Measurements from ENCODE around the gene PCID2.
"Not testable (repeated sequence)": the region's sequence is repeated elsewhere in the genome, so short reads cannot be mapped to it uniquely, and the experiment has no call there.

PCID2 gene

DNA sequence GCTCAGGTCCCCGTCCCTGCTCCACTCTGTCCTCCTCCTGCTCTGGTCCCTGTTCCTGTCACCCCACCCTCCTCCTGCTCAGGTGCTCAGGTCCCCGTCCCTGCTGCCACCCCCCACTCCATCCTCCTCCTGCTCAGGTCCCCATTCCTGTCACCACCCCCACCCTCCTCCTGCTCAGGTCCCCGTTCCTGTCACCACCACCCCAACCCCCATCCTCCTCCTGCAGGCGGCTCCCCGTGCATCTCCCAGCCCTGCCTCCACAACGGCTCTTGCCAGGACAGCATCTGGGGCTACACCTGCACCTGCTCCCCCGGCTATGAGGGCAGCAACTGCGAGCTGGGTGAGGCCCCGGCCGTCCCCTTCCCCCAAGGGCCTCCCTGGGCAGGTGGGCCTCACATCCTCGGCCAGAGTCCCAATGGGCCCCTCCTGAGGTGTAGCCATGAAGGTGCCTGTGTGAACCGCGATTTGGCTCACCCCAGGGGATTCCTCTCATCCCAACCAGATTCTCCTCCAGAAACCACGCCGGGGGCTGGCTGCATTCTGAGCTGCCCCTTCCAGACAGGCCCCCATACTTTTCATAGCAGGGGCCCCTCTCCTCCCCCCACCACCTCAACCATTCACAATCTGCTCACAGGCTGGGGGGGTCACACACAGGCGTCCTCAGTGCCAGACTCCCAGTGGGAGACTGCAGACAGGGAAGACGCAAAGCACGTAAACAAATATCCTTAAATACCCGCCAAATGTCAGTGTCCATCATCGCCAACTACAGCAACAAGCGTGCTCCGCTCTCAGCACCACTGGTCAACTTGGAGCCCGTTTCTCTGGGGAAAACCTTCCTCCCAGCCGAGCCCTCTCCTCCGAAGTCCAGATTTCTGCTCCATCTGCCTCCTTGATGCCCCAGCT lies 45.4 kb downstream of the PCID2 start:
- DNase-seq: no peak

GRCh38 chr13:113161975-113162374 lies 46.5 kb downstream of the PCID2 start:
- DNase-seq: not testable (repeated sequence)

GRCh38 chr13:113161433-113161832 lies 47.0 kb downstream of the PCID2 start:
- no peak for DNase-seq

- no peak for DNase-seq
Observed at GRCh38 chr13:113160983-113161382, 47.5 kb downstream of the PCID2 start.

- no peak for DNase-seq
Observed at GRCh38 chr13:113159701-113160100, 48.8 kb downstream of the PCID2 start.

DNA sequence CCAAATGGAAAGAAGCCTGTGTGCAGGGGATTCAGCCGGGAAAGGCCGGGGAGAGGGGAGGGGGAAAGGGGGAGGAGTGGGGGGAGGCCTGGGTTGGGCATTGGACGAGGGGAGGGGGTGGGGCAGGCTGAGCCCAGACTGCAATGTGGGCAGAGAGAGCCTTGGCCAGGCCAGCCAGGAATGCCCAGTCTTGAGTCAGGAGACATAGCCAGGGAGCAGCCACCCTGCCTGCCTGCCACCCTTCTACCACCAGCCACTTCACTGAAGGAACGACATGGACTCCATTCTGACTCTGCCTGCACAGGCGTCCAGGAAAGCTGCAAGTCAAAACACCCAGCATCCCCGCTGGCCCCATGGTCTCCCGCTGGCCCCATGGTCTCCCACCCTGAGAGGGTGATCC lies 49.5 kb downstream of the PCID2 start:
- DNase-seq: no peak

DNA sequence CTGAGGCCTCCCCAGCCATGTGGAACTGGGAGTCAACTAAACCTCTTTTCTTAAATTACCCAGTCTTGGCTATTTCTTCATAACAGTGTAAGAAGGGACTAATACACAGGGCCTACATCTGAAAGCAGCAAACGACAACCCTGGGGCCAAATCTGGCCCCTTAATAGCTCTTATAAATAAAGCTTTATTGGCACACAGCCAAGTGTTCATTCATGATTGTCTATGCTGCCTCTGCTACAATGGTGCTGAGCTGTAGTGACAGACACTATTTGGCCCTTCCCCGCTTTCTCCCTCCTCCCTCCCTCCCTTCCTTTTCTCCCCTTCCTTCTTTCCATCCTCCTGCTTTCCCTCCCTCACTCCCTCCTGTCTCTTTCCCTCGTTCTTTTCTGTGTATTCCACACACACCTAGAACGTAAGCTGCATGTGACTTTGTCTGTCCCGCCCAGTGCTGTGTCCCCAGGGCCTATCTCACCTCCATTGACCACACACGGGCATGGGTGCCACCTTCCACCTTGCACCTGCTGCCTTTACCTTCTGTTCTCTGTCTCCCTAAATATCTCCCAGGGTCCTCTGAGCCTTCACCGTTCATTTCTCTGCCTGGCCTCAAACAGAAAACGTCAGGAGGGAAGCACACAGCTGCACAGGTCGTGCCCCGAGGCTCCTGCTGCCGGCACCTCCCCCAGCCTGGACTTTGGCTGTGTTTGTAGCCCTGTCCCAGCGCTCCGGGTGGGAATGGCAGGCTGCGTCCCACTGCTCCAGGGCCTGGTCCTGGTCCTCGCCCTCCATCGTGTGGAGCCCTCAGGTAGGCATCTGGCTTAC lies 50.3 kb downstream of the PCID2 start, which contains the start of gene PROZ:
PROZ (plus strand) TSS at position 720 of the 819 bp plus-strand sequence; CDS start at position 733, 13 bp downstream.
- no peak for DNase-seq

GRCh38 chr13:113157206-113157928 lies 51.1 kb downstream of the PCID2 start:
- no peak for DNase-seq

DNA sequence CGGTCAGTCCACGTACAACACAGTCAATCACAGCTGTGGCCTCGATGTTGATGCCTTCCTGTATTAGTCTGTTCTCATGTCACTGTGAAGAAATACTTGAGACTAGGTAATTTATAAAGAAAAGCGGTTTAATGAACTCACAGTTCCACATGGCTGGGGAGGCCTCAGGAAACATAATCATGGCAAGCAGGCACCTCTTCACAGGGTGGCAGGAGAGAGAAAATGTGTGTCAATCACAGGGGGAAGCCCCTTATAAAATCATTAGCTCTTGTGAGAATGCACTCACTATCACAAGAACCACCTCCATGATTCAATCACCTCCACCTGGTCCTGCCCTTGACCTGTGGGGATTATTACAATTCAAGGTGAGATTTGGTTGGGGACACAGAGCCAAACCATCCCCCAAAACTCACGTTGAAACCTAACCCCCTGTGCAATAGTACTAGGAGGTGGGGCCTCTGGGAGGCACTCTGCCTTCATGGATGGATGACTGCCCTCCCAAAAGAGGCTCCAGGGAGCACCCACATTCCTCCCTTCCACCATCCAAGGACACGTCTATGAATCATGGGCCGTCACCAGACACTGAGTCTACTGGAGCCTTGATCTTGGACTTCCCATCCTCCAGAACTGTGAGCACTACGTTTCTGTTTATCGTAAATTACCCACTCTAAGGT lies 52.4 kb downstream of the PCID2 start:
- no peak for DNase-seq

GRCh38 chr13:113155201-113155600 lies 53.3 kb downstream of the PCID2 start:
- DNase-seq: no peak

DNA sequence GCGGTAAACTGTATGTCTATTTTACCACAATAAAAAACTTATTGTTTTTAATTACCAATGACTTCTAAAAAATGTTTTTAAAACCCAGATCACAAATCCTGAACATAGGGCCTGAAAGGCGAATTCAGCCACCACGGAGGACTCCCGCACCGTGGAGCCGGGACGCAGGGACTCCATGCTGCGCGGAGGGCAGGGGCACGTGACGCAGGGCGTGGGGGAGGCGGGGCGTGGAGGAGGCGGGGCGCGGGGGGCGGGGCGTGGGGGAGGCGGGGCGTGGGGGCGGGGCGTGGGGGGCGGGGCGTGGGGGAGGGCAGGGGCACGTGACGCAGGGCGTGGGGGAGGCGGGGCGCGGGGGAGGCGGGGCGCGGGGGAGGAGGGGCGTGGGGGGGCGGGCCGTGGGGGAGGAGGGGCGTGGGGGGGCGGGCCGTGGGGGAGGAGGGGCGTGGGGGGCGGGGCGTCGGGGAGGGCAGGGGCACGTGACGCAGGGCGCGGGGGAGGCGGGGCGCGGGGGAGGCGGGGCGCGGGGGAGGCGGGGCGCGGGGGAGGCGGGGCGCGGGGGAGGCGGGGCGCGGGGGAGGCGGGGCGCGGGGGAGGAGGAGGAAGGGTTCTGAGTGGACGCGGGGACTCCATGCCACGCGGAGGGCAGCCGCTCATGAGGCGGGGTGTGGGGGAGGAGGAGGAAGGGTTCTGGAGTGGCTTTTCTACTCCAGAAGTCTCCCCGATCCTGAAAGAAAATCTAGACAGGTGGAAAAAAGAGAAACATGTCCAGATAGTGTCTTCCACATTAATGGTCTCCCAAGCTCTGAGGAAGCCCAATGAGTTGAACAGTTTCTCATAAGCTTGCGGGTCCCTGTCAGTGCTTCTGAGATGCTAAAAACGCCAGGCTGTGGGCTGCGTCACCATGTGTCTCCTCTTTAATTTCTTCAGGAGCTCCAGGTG lies 54.4 kb downstream of the PCID2 start:
- DNase-seq: peak; percentile 47 to 49

DNA sequence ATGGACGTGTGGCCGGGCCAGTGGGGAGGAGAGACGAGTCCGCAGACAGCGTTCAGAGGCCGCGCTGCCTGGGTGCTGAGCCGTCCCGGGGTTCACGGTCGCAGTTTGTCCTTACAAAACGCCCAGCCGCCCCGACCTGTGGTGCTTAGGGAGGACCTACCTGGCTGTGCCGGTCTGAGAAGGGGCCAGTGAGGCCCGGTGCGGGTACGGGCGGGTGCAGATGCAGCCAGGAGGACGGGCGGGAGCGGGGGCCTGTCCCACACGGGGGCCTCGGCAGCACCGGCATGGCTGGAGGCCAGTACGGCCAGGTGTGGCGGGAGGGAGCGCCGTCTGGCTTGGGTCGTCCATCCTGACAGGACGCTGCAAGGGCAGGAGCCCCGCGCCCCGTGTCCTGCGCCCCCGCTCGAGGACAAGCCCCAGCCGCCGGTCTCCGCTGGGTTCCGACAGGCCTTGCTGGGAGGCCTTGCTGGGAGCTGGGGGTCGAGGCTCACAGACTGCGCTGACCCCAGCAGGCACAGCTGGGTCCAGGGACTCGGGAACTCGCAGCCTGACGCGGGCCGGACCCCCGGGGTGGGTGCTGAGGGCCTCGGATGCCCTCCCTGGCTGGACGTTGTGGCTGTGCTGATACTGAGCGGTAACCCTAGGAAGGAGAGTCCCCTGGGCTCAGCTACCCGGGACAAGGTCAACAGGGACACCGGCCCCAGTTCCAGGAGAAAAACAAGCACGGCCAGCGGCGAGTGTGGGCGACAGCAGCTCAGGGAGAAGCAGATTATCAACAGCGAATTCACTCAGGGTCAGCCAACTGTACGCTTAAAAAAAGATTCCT lies 55.3 kb downstream of the PCID2 start:
- DNase-seq: no peak

DNA sequence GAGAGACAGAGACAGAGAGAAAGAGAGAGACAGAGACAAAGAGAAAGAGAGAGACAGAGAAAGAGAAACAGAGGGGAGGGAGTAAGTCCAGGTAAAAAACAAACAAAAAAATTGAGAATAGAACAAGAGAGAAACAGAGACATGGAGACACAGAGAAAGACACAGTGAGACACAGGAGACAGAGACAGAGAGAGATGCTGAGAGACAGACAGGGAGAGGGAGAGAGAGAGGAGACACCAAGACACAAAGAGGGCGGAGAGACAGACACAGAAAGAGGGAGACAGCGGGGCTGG lies 55.8 kb downstream of the PCID2 start:
- DNase-seq: no peak

- DNase-seq: no peak
Observed at GRCh38 chr13:113151745-113152690, 56.5 kb downstream of the PCID2 start.

DNA sequence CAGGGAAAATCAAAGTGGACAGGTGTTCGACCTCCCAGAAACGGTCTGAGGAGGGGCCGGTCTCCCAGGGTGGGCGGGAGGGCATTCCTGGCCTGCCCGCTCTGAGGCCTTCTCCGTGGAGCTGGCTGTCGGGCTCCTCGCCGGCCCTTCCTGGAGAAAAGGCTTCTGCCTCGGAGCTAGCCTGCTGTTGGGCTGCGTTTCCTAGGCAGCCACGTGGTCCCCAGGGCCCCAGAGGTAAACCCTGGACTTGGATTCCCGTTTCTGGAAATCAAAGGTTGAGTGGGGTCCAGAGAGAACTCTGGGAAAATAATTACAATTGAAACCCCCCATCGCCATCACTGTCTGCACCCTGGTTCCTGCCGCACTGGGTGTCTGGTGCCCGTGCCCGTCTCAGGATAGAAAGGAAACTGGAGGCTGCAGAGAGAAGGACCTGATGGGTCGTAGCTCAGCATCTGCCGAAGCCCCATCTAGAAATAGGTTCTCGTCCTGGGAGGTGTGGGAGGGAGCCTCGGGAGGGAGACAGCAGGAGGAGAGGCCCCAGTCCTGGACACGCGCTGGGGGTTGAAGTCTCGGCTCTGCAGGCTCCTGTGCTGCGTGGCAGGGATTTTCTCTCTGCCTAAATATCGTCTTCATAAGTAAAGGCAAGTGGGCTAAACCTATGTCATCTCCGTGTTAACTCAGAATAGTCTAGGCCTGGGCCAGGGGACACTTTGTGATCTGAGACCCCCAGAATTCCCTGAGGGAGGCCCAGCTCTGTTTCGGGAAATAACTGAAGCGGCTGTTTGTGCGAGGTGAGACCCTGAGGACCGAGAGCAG lies 57.7 kb downstream of the PCID2 start:
- no peak for DNase-seq

GRCh38 chr13:113149711-113150549 lies 58.5 kb downstream of the PCID2 start:
- DNase-seq: no peak

DNA sequence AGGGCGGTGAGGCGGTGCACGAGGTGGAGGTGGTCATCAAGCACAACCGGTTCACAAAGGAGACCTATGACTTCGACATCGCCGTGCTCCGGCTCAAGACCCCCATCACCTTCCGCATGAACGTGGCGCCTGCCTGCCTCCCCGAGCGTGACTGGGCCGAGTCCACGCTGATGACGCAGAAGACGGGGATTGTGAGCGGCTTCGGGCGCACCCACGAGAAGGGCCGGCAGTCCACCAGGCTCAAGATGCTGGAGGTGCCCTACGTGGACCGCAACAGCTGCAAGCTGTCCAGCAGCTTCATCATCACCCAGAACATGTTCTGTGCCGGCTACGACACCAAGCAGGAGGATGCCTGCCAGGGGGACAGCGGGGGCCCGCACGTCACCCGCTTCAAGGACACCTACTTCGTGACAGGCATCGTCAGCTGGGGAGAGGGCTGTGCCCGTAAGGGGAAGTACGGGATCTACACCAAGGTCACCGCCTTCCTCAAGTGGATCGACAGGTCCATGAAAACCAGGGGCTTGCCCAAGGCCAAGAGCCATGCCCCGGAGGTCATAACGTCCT lies 59.4 kb downstream of the PCID2 start:
- no peak for DNase-seq

Data from stimulated activated CD4-positive, alpha-beta T cell treated with anti-CD3 and anti-CD28 coated beads, Interleukin-2, amount 100 ng/mL, for 48 hours (primary cell).